GM21447 (cell line): ENCODE data around the gene LRRN2.
"Not testable (repeated sequence)": the region's sequence is repeated elsewhere in the genome, so short reads cannot be mapped to it uniquely, and the experiment has no call there.

ENCODE experiments used
- ATAC-seq: cut with Tn5 transposase; IDR thresholded peaks from one replicate; pipeline ENCODE4 v1.9.1; 2021; ENCODE audit not compliant: unreplicated experiment

LRRN2 gene

DNA sequence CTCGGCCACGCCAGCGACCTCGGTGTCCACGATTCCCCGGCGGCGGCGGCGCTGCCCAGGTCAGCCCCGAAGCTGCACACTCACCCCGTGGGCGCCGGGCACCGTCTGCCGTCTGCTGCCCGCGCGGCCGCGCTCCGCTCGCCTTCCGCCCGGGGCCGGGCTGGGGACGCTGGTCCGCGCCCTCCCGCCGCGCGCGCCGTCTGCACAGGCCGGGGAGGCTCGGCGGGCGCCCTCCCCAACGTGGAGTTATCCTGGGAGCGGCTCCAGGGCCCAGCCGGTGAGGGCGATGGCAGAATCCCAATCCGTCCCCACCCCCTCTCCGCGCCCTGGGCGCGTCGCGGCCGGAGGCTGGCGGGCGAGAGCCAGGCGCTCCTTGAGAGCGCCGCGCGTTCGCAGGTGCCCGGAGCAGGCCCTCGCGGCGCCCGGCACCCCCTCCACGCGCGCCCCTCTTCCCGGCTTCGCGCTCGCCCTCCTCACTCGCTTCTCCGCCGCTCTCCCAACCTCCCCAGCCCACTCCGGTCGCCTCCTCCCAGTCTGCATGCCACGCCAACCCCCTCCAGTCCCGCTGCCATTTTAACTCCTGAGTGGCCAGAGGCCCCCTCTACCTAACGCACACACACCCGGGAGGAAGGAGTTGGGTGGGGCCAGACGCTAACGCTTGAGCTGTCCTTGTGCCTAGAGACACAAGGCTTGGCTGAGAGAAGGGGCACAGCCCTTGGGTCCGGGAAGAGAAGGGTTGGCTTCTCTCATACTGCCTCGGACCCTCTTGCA lies at the start of gene LRRN2:
LRRN2 (minus strand) TSS at position 503 of the 771 bp plus-strand sequence. CDS start 65,746 bp downstream, outside the sequence.
- no peak for ATAC-seq

DNA sequence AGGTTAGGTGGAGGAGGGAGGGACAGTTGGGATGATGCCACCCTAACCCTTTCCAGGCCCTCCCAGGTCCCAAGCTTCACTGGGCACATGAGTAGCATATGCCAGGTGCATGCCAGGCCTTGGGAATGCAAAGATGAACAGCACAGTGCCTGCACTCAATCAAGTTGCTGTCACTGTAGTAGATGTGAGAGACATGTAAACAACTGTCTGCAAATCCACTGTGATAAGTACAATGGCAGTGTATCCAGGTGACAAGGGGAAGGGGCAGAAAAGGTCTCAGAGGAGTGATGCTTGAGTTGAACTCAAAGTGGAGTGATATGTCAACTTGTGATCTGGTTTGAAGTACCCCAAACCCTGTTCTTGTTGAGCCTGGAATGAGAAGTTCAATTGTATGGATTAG lies 49.5 kb upstream of the LRRN2 start:
- ATAC-seq = no peak

DNA sequence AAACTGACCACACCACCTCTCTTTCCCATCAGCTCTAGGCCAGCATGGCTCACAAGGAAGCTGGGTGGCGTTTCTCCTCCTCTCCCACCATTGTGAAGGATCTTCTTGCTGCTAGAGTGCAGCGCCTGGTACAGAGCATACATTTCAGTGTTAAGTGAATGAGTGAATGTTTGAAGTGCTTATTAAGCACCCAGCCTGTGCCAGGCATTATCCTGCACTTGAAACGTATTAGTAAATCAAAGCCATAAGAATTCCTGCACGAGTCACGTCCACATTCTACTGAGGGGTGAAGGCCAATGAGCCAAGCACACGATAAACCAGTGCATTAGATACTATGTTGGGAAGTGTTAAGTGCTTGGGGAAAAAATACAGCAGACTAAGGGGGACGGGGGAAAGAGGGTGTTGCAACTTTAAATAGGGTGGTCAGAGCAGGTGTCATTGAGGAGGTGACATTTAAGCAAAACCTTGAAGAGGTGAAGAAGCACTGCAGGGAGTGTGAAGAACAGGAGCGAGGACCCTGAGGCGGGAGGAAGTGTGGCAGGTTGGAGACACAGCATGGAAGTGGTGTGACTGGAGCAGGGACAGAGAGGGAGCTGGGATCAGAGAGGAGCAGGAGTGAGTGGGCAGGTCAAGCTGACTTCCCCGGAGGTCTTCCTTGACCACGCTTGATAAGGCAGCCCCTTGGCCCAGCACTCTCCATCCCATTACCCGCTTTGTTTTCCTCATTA lies 48.5 kb upstream of the LRRN2 start:
- no peak for ATAC-seq

DNA sequence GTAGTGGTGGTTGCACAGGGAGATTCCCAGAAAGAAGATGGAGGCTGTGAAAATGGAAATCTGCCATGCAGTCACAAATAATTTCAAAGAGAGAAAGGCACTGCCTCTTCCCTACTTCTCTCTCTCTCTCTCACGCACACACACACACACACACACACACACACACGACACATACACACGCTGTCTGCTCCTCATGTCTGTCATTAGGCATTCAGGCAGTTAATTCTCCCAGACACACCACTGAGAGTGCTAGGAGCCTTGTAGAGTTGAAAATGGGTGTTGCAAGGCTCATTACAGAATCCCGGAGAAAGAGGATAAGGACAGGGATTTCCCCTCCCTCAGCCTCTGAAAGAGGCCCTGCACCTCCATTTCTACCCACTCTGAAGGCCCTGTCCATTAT lies 47.8 kb upstream of the LRRN2 start:
- no peak for ATAC-seq

DNA sequence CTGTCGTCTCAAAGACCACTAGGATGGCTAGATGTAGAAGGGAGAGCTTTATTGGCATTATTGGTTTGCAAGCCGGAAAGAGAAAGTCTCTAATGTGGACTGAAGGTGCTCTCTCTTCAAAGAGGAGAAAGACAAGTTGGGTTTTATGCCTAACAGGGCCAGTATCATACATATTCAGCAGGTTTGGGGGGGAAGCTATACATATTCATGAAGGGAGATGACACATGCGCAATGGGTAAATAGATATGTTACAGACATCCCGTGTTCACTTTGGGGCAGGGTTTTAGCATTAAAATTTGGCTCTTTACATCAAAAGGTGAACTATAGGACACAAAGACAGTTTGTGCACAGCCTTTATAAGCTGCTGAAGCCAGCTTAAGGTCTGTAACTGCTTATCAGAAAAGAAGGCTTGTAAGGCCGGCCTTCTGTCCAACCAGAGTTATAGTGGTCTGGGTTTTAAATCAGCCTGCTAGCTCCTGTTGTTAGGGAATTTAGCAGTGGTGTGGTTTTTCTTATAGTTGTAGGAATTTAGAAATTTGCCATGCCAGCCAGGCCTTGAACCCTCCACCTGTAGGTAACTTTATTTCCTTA lies 46.5 kb upstream of the LRRN2 start:
- no peak for ATAC-seq

DNA sequence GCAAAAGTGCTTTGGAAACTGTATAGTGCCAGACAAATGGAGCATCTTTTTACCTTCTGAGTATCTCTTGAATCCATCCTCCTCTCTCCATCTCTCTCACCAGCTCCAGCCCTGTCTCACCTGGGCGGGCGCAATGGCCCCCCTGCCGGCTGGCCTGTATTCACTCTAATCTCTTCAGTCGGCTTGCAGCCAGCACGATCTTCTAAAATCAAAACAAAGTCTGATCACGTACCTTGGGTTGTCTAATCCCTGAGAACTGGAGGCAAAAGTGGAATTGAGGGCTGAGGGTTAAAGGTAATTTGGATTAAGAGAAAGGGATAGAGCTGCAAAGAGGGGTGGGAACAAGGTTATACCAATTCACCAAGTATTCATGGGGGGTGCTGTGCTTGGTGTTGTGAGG lies 46.0 kb upstream of the LRRN2 start:
- no peak for ATAC-seq

DNA sequence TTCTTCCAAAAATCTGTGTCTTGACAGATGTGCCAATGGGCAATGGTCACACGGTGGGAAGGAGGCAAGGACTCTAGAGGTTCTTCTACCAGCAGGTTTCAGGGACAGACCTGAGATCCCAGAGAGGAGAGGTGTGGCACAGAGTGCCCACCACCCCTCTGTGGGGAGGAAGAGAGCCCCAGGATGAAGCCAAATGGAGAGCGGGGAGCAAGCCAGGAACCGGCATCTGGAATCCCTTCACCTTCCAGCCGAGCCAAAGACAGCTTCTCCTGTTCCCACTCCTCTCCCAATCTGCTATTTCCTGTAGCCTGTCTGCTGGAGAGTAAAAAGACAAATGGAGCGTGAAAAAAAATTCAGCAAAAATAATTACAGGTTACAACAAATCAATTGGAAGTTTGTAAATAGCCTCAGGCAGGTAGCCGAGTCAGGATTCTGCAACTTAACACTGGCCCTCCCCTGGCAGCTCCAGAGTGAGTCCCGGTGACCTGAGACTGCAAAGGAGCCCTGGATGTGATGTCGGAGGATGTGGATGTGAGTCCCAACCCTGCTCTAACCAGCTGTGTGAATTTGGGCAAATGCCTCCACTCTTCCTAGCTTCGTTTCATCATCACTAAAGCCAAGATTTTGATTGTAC lies 45.4 kb upstream of the LRRN2 start:
- no peak for ATAC-seq

DNA sequence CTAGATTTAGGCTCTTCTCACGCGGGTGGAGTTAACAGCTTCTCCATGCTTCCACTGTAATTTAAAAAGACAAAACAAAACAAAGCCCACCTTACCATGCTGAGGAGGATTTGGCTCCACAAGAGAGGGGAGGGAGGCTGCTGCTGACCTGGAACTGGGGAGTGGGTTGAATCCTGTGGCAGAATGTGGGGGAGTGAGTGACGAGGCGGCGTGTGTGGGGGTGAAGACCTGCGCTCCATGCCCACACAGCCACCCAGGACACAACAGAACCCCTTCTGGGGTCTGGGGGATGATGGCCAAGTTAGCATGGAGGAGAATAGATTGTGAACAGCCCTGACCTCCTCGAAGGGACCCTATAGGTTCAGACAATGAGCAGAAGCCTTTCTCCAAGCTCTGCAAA lies 44.0 kb upstream of the LRRN2 start:
- ATAC-seq = no peak

DNA sequence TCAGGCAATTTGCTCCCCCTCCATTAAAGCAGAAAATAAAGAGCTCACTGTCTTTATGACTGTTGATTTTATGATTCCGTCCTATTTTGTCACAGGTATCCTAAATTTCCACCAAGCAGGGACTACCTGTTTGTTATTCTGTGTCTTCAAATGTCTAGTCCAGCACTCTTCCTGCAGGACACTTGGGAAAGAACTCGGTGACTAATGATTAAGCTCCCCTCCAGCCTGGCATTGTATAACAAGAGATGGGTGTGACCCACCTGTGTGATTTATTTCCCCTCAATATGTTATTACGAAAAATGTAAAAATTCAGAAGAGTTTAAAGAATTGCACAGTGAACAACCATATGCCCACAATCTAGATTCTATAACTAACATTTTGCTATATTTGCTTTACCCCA lies 42.9 kb upstream of the LRRN2 start:
- no peak for ATAC-seq

DNA sequence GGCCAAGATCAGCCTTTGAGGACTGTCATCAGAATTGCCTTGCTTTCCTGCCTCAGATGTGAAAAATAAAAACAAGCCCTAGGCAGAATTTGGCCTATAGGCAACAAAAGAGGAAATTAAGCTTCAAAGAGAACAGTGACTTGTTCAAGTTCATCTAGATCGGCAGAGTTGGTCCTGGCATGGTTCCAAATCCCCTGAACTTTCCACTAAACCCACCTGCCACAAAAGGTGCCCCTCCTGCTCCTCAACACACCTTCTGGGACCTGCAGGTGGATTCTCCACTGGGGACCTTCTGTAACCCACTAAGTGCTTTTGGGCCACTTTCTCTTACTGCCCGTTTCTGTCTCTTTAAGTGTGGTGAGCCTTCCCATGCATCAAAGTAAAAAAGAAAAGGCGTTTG lies 42.5 kb upstream of the LRRN2 start:
- ATAC-seq = no peak

DNA sequence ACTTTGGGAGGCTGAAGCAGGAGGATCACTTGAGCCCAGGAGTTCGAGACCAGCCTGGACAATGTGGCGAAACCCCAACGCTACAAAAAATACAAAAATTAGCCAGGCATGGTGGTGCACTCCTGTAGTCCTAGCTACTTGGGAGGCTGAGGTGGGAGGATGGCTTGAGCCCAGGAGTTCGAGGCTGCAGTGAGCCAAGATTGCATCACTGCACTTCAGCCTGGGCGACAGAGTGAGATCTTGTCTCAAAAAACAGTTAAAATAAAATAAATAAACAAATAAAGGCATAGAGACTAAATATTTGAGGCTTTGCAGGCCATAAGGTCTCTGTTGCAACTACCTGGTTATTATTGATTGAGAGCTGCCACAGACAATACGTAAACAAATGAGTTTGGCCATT lies 41.9 kb upstream of the LRRN2 start:
- ATAC-seq = not testable (repeated sequence)

DNA sequence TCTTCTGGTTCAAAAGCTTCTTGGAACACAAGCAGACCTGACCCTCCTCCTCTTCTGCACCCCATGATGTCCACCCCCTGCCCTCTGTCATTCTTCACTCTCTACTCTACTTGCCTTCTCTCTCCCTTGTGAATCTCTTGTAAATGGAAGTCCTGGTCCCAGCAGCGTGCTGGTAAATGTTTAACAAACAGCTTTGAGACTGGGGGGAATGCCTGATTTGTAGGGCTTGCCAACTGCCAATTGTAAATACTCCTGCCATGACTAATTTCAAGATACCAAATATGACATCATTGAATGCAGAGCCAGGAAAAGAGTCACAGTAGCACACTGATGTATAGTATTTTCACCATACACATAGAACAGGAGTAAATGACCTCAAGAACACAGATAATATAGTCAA lies 40.9 kb upstream of the LRRN2 start:
- no peak for ATAC-seq

DNA sequence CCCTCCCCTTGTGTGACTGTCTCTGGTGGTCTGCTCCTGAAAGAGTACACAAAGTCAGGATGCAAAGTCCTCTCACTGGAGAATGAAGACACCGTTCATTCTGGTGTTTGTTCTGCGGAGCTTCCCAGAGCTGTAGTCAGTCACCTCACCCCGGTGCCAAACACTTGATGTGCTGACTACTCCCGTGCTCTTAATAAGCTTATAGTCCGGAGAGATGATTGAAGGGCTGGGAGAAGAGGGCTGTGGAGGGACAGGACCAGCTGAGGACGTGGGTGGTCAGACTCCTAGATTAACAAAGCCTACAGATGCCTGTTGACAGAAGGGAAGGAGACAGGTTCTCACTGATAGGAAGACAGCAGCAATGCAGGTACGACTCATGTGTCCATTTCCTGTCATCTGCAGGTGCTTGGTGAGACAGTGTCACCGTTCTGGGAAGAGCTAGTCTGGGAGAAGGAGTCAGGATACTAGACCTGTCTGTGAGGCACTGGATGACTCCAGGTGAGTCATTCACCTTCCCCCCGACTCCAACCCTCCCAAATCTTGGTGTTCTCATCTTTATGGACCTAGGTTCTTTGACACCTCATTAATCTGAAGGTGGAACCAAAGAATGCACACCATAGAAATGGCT lies 40.4 kb upstream of the LRRN2 start:
- no peak for ATAC-seq

DNA sequence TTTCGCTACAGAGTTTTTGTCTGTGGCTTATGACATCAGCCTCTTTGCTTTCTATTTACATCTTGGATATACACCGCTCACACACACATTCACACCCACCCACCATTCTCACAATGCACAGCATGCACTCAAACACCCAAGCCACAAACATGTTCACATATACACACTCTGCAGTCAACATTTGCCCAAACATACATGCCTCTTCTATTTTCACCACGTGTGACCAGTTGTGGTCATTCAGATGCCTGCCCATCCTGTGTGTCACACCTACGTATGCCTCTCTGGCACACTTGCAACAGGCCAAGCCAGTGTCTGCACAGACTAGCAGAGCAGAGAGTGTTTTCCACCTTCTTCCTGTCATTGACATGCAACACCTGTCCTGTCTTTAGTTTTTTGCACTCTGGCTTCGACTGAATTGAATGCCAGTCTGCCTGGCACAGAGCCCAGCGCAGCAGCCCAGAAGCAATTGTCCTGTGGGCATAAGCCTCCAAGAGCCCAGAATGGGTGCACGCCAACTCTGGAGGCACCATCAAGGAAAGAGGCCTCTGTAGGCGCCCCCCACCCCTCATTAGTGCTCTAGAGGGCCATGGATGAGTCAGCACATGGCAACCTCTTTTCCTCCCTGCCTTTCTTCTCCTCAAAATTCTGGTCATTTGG lies 37.7 kb upstream of the LRRN2 start:
- no peak for ATAC-seq

DNA sequence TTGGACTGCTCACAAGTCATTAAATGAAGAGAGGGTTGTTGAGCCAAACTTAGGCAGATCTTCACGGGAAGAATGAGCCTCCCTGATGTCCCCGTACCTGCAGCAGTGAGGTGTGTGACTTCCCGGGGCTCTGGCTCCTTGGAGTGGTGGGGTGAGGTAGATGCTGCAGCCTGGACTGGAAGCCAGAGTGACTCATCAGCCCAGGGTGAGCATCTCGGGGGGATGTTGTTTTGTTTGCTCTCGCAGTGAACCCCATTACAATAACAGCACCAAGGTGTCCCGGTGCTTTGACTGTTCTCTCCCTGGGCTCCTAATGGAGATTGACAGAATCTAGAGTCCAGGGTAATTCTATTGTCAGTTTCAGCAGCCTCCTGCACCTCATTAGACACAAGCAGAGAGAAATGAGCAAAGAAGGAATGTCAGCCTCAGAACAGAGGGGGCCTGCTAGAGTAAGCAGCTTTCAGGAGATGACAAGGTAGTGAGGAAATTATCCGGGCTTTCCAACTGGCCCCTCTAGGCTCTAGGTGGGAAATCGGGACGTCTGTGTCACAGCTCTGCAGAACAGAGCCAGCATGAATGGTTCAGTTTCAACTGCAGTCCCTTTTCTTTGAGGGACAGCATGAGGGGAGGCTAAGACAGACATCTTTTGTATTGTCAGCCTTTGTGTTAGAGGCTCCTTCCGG lies 36.0 kb upstream of the LRRN2 start:
- no peak for ATAC-seq

DNA sequence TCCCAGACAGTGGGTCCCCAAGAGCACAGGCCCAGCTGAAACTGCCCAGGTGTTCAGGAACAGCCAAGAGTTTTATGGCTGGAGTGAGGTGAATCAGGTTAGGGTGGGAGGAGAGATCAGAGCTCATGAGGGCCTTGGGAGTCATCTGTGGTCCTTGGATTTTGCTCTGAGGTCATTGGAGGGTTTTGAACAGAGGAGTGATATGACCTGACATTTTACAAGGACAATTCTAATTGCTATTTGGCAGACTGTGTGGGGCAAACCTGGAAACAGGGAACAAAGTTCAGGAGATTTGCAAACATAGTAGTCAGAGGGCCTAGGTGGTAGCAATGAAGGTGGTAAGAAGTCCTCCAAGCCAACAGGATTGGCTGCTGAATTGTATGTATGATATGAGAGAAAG lies 31.1 kb upstream of the LRRN2 start:
- ATAC-seq = no peak

DNA sequence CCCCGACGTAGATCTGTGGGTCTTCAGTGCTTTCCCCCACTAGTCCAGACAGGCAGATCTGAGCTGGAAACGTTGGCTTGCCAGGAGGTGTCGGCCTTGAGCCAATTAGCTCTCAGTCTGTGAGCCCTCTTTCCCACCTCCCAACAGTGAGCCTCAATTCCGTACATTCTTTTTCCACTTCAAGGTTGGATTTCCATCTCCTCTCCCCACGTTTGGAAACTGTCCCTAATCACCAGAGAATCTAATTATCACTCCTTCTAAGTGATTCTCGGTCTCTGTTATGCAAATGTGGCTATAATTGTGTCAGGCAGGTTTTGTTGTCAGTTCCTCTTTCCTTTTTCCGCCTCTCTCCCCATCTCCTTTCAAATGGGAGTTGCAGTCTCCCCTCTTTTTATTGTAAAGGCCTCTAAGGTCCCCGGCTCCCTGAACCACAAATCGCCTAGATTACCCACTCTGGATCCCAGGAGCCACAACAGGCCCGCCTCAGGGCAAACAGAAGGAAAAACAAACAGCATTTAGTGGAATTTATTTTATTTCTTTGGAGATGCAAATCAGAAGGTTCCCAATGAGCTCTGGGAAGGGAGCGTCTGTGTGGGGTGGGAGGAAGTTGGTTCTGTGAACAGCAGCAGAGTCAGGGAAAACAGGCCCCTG lies 29.4 kb upstream of the LRRN2 start:
- ATAC-seq = peak; percentile 56

DNA sequence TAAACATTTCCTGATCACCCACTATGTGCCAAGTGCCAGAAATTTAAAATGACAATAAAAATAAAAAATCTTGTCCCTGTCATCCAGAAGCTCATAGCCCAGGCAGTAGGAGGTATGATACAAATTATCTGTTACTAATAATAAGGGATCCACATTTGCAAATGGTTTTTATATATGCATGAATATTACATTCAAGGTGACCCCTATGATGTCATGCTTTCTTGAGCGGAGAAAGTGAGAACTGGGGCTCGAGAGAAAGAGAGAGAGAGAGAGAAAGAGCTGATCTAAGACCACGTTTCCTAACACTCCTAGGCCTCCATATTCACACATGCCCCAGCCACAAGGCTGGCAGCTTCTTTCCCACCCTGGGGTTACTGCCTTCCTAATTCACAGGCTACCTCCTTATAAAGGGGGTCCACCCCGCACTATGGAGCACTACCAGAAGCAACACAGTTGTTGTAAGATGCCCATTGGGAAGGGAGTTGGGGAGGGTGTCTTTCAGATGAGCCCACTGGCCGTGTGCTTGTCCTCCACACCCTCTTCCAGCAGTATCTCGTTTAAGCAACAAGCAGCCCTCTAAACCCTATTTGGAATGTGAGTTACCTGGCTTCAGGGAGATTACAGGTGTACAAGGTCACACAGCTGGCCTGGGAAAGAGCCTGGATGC lies 28.8 kb upstream of the LRRN2 start:
- ATAC-seq = no peak

DNA sequence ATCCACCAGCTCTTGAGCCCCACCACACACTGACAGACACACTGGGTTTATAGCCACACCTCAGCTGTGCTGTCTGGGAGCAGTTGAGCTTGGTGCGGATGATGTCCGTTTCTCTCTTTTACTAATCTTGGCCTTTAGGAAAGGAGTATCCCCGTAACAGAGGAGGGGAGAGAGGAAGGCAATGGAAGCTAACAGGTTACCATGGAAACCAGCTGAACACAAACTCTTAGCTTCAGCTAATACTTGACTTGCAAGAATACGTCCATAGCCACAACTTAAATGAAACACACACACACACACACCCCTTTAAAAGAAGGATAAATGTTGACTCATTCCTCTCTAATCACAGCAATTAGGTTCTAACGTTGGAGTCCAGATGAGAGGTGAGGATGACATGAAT lies 28.0 kb upstream of the LRRN2 start:
- no peak for ATAC-seq
